Type B pancreatic cell (in vitro differentiated cells): ENCODE results near the gene ZNF555. TPM values are rescaled to one million over a fixed set of nuclear protein-coding genes. Genes with fewer than 3 reads are reported as not detected.
"Not testable (repeated sequence)": the region's sequence is repeated elsewhere in the genome, so short reads cannot be mapped to it uniquely, and the experiment has no call there.

Experiments used
- DNase-seq: peaks from one replicate; pipeline ENCODE4 v3.0.0; 2021; ENCODE audit warnings: mixed read lengths; ENCODE audit not compliant: unreplicated experiment; ENCODE audit errors: extremely low spot score
- H3K27ac Mint-ChIP-seq: 2 replicates; pipeline ENCODE4 v1.8.0; 2021; ENCODE audit warnings: mild to moderate bottlenecking, mixed read lengths
- H3K27me3 Mint-ChIP-seq: 2 replicates; pipeline ENCODE4 v1.8.0; 2021; ENCODE audit warnings: mixed read lengths
- H3K36me3 Mint-ChIP-seq: 2 replicates; pipeline ENCODE4 v1.8.0; 2021; ENCODE audit warnings: mixed read lengths
- H3K4me1 Mint-ChIP-seq: one replicate; pipeline ENCODE4 v1.8.0; 2021; ENCODE audit warnings: mixed read lengths; ENCODE audit not compliant: unreplicated experiment
- H3K4me3 Mint-ChIP-seq: 2 replicates; pipeline ENCODE4 v1.8.0; 2021; ENCODE audit warnings: mild to moderate bottlenecking, mixed read lengths
- H3K9me3 Mint-ChIP-seq: 2 replicates; pipeline ENCODE4 v1.8.0; 2021; ENCODE audit warnings: mixed read lengths
- total RNA-seq: library from RNA; stranded (reverse); gene quantifications from 2 replicates; pipeline ENCODE4 v1.2.1, GENCODE V29; 2021; ENCODE audit warnings: low replicate concordance
- TF ChIP-seq, protein P1 (sequence below): fragments of 200-600 bp; sonication (generic); conservative IDR thresholded peaks from 2 replicates; pipeline ENCODE4 v1.5.0; 2021; ENCODE audit warnings: antibody characterized with exemption, mild to moderate bottlenecking

The ZNF555 gene
- total RNA-seq, 1 donor from 2014 or later: 9.7 TPM

DNA sequence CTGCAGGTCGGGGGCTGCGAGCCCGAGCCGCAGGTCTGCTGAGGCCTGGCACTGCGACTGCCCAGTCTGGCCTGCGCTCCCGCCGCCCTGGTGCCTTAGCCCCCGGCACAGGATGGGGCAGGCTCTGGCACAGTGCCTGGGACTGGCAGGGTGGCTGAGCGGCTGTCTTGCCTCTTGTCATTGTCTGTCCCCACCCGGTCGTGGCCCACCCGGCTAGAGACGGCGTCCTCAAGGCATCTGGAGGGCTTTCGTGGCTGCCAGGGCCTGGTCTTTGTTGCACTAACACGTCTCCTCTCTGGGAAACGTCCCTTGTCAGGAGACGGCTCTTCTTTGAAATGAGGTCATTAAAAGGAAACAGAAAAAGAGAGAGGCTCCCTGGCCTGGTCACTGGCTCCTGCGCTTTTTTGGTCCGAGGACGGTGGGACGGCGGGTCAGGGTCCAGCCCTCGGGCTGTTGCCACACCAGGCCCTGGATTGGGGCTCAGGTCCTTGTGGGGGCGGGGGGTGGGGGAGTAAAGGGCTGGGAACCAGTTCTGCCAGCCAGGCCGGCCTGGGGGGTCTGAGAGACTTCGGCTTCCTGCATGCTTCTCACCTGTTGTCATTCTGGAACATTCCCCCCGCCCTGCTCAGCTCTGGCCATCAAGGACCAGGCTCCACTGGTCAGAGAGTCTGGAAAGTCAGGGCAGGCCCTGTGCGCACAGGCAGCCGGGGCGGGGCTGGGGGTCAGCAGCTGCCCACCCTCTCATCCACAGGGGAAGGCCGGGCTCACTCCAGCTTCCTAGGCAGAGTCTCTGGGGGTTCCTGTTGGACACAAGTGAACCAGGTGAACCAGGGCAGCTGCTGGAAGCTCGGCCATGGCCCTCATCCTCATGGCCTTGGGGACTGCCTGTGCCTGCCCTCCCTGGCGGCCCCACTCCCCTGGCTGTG, 27.8 kb upstream of the ZNF555 start:
- Mint-ChIP-seq H3K4me1 (no peaks in the 10 kb centered on the region), H3K27me3 (no peaks in the 10 kb centered on the region), H3K36me3 (peaks cover 3% of the 10 kb centered on the region), H3K4me3 (no peak overlapping the region), H3K9me3 (no peaks in the 10 kb centered on the region), H3K27ac (no peak overlapping the region)
- DNase-seq: no peak
- TF ChIP-seq, protein P1, sequence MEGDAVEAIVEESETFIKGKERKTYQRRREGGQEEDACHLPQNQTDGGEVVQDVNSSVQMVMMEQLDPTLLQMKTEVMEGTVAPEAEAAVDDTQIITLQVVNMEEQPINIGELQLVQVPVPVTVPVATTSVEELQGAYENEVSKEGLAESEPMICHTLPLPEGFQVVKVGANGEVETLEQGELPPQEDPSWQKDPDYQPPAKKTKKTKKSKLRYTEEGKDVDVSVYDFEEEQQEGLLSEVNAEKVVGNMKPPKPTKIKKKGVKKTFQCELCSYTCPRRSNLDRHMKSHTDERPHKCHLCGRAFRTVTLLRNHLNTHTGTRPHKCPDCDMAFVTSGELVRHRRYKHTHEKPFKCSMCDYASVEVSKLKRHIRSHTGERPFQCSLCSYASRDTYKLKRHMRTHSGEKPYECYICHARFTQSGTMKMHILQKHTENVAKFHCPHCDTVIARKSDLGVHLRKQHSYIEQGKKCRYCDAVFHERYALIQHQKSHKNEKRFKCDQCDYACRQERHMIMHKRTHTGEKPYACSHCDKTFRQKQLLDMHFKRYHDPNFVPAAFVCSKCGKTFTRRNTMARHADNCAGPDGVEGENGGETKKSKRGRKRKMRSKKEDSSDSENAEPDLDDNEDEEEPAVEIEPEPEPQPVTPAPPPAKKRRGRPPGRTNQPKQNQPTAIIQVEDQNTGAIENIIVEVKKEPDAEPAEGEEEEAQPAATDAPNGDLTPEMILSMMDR: no peak

DNA sequence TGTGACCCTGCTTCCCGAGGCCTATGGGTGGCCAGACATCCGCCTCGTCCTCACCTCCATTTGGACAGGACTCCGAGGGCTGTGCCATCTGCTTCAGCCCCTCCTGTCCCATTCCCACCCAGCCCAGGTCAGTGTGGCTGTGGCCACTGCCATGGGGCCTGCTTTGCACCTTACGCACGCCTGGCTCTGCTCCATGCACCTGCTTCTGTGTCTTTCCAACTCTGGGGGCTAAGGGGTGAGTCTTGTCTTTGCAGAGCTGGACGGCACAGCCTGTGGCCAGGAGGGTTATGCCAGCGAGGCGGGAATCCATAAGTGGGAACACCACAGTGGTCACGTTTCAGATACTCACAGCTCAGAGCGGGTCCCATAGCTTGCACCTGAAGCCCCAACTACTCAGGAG, 26.8 kb upstream of the ZNF555 start:
- Mint-ChIP-seq H3K36me3 (no peaks in the 10 kb centered on the region), H3K27me3 (no peaks in the 10 kb centered on the region), H3K27ac (no peak overlapping the region), H3K4me3 (no peak overlapping the region), H3K9me3 (no peaks in the 10 kb centered on the region), H3K4me1 (no peaks in the 10 kb centered on the region)
- TF ChIP-seq, protein P1: no peak
- no peak for DNase-seq

DNA sequence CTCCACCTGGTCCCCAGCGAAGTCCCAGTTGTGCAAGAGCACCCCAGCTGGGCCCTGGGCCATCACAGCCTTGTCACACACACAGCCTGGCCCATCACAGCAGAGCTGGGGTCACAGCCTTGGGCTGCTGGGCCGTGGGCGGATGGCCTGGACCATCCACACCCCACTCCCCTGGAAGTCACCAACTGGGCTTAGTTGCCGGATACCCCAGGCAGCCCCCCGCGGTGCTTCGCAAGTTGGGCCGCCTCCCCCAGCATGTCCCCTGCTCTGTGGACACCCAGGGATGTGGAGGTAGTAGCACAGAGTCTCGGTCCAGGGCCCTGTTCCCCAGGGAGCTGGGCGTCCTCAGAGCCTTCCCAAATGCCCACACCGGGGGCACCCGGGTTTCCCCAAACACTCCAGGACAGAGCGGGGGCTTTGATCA, 26.1 kb upstream of the ZNF555 start:
- Mint-ChIP-seq H3K36me3 (no peaks in the 10 kb centered on the region), H3K4me3 (no peak overlapping the region), H3K4me1 (no peaks in the 10 kb centered on the region), H3K27ac (no peak overlapping the region), H3K9me3 (no peaks in the 10 kb centered on the region), H3K27me3 (no peaks in the 10 kb centered on the region)
- no peak for DNase-seq
- TF ChIP-seq, protein P1: no peak

DNA sequence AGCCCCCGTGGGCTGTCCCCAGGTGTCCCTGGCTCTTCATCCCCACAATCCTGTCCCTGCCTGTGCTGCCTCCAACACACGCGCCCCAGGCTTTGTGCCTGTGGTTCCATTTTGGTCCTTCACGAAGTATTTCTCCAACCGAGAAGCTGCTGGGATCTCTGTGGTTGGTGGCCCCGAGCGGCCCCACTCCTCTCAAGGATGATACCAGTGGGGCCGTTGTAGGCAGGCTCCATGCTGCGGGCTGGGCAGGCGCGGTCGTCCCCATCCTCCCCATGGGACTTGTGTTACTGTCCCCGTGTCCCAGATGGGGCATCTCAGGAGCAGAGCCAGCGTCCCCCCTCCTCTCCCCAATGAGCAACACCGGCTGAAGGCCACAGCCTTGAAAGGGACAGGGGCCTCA, 25.4 kb upstream of the ZNF555 start:
- Mint-ChIP-seq H3K4me3 (no peak overlapping the region), H3K27ac (no peak overlapping the region)

GRCh38 chr19:2816641-2817040, 24.6 kb upstream of the ZNF555 start:
- Mint-ChIP-seq H3K4me1 (no peaks in the 10 kb centered on the region), H3K9me3 (no peaks in the 10 kb centered on the region), H3K27ac (no peak overlapping the region), H3K36me3 (no peaks in the 10 kb centered on the region), H3K4me3 (no peak overlapping the region), H3K27me3 (no peaks in the 10 kb centered on the region)
- DNase-seq: no peak
- TF ChIP-seq, protein P1: no peak

More for the DNA sequence above, 25.4 kb upstream of the ZNF555 start:
- Mint-ChIP-seq H3K36me3 (no peaks in the 10 kb centered on the region), H3K27me3 (no peaks in the 10 kb centered on the region), H3K4me1 (no peaks in the 10 kb centered on the region), H3K9me3 (no peaks in the 10 kb centered on the region)
- TF ChIP-seq, protein P1: no peak
- DNase-seq: no peak

GRCh38 chr19:2817237-2817829, 23.9 kb upstream of the ZNF555 start:
- not testable (repeated sequence) for H3K9me3 Mint-ChIP-seq, H3K27me3 Mint-ChIP-seq, H3K4me1 Mint-ChIP-seq, DNase-seq, H3K36me3 Mint-ChIP-seq
- Mint-ChIP-seq H3K27ac (peak overlapping the region; percentile 56), H3K4me3 (peak overlapping the region; percentile 71)
